IMR-90 (cell line): ENCODE measurements around the gene ABCB1. TPM values are rescaled to one million over a fixed set of nuclear protein-coding genes. Genes with fewer than 3 reads are reported as not detected.

Experiments used
- ATAC-seq: fragments of 200-7000 bp; cut with Tn5 transposase; 2 replicates; pipeline ENCODE4 v1.9.1; 2020; ENCODE audit warnings: low read depth, mild to moderate bottlenecking, moderate library complexity
- BruUV-seq: library from RNA; stranded (reverse); fragments of 400-500 nt; replicated peaks from 2 replicates; lab custom pipeline; 2021; lab: Mats Ljungman, UMichigan
- CTCF ChIA-PET: fragments of 300-600 bp; formaldehyde crosslinking; extraction: SDS; loops from one replicate; lab custom pipeline; 2021; ENCODE audit warnings: antibody characterized with exemption; lab: Yijun Ruan, JAX
- POLR2A ChIA-PET: fragments of 300-600 bp; sonication (Branson Sonifier 250); formaldehyde crosslinking; loops from one replicate; lab custom pipeline; 2022; ENCODE audit warnings: antibody characterized with exemption; ENCODE audit not compliant: unreplicated experiment; lab: Charles Lee
- DNase-seq: peaks from one replicate; pipeline ENCODE4 v3.0.0; 2013
- H2AFZ ChIP-seq: replicated peaks from 2 replicates; pipeline ENCODE3; 2013; ENCODE audit warnings: low read length, mild to moderate bottlenecking; ENCODE audit not compliant: poor library complexity
- H2AK5ac ChIP-seq: 2 replicates; pipeline ENCODE4 v1.6.1; 2013; ENCODE audit warnings: low read depth, low read length, inconsistent platforms
- H2AK9ac ChIP-seq: replicated peaks from 2 replicates; pipeline ENCODE3; 2013; ENCODE audit warnings: mild to moderate bottlenecking, low read depth, low read length, moderate library complexity; ENCODE audit not compliant: poor library complexity
- H2BK120ac ChIP-seq: 2 replicates; pipeline ENCODE4 v1.6.1; 2013; ENCODE audit warnings: low read depth, low read length, inconsistent platforms
- H2BK15ac ChIP-seq: 3 replicates; pipeline ENCODE4 v1.6.1; 2013; ENCODE audit warnings: low read depth, low read length, inconsistent platforms
- H2BK20ac ChIP-seq: 2 replicates; pipeline ENCODE4 v1.6.1; 2013; ENCODE audit warnings: low read depth, mild to moderate bottlenecking, inconsistent platforms, low read length, moderate library complexity
- H2BK5ac ChIP-seq: 2 replicates; pipeline ENCODE4 v1.6.1; 2013; ENCODE audit warnings: mild to moderate bottlenecking, low read depth, low read length, inconsistent platforms; ENCODE audit not compliant: poor library complexity, severe bottlenecking
- H3K14ac ChIP-seq: replicated peaks from 2 replicates; pipeline ENCODE4 v1.6.1; 2013; ENCODE audit warnings: low read depth, low read length, inconsistent platforms
- H3K18ac ChIP-seq: 2 replicates; pipeline ENCODE4 v1.6.1; 2013; ENCODE audit warnings: low read depth, low read length, control low read depth
- H3K23ac ChIP-seq: 2 replicates; pipeline ENCODE4 v1.6.1; 2013; ENCODE audit warnings: low read depth, low read length, inconsistent platforms
- H3K27ac ChIP-seq: 2 replicates; pipeline ENCODE4 v1.5.1; 2013; ENCODE audit warnings: mild to moderate bottlenecking, control low read depth, low read length; ENCODE audit not compliant: insufficient read depth
- H3K27me3 ChIP-seq: 2 replicates; pipeline ENCODE4 v1.6.1; 2013; ENCODE audit warnings: low read length; ENCODE audit not compliant: control insufficient read depth, insufficient read depth
- H3K36me3 ChIP-seq: 2 replicates; pipeline ENCODE4 v1.6.1; 2013; ENCODE audit warnings: low read length, mixed read lengths; ENCODE audit not compliant: control insufficient read depth, insufficient read depth
- H3K4ac ChIP-seq: 2 replicates; pipeline ENCODE4 v1.6.1; 2013; ENCODE audit warnings: low read depth, low read length, inconsistent platforms
- H3K4me1 ChIP-seq: 2 replicates; pipeline ENCODE4 v1.6.1; 2013; ENCODE audit warnings: low read length, mixed read lengths; ENCODE audit not compliant: control insufficient read depth, insufficient read depth
- H3K4me2 ChIP-seq: 2 replicates; pipeline ENCODE4 v1.6.1; 2013; ENCODE audit warnings: low read depth, mild to moderate bottlenecking, control low read depth, low read length, moderate library complexity
- H3K4me3 ChIP-seq: 2 replicates; pipeline ENCODE4 v1.5.1; 2013; ENCODE audit warnings: low read depth, mild to moderate bottlenecking, control low read depth, low read length, moderate library complexity; ENCODE audit not compliant: insufficient read depth
- H3K56ac ChIP-seq: 2 replicates; pipeline ENCODE4 v1.6.1; 2013; ENCODE audit warnings: low read length, inconsistent platforms; ENCODE audit not compliant: insufficient read depth; ENCODE audit errors: extremely low read depth
- H3K79me1 ChIP-seq, 2 experiments: 2 replicates each; pipeline ENCODE4 v1.6.1; 2013; ENCODE audit warnings: low read length in 2 of 2, inconsistent platforms in 1 of 2, low read depth in 1 of 2
- H3K9ac ChIP-seq: 2 replicates; pipeline ENCODE4 v1.6.1; 2013; ENCODE audit warnings: low read depth, low read length, control low read depth
- H3K9me1 ChIP-seq: 2 replicates; pipeline ENCODE4 v1.6.1; 2013; ENCODE audit warnings: low read length, inconsistent platforms; ENCODE audit not compliant: insufficient read depth
- H3K9me3 ChIP-seq: 2 replicates; pipeline ENCODE4 v1.6.1; 2013; ENCODE audit warnings: low read length; ENCODE audit not compliant: control insufficient read depth, insufficient read depth
- H4K20me1 ChIP-seq: 2 replicates; pipeline ENCODE4 v1.6.1; 2013; ENCODE audit warnings: low read length, inconsistent platforms; ENCODE audit not compliant: insufficient read depth
- H4K5ac ChIP-seq: 2 replicates; pipeline ENCODE4 v1.6.1; 2013; ENCODE audit warnings: mild to moderate bottlenecking, low read depth, low read length, control low read depth
- H4K8ac ChIP-seq, 2 experiments: 2 replicates each; pipeline ENCODE4 v1.6.1; 2013; ENCODE audit warnings: low read depth in 2 of 2, low read length in 2 of 2, control low read depth in 1 of 2, inconsistent platforms in 1 of 2
- H4K91ac ChIP-seq: 2 replicates; pipeline ENCODE4 v1.6.1; 2013; ENCODE audit warnings: low read depth, low read length, inconsistent platforms; ENCODE audit not compliant: insufficient read depth
- CHD1 ChIP-seq: IDR thresholded peaks from 2 replicates; pipeline ENCODE4 v1.6.1; 2012; ENCODE audit warnings: low read depth, low read length, improper control_type of control experiment
- FOS ChIP-seq: fragments of 150-350 bp; IDR thresholded peaks from 2 replicates; pipeline ENCODE4 v1.6.1; 2016; ENCODE audit warnings: low read depth, low read length
- MAFK ChIP-seq: IDR thresholded peaks from 2 replicates; pipeline ENCODE4 v1.6.1; 2012; ENCODE audit warnings: low read depth, low read length, improper control_type of control experiment
- POLR2A ChIP-seq: IDR thresholded peaks from 2 replicates; pipeline ENCODE4 v1.6.1; 2012; ENCODE audit warnings: mild to moderate bottlenecking, low read depth, low read length
- RAD21 ChIP-seq: IDR thresholded peaks from 2 replicates; pipeline ENCODE4 v1.6.1; 2012; ENCODE audit warnings: low read length, improper control_type of control experiment
- RCOR1 ChIP-seq: IDR thresholded peaks from 2 replicates; pipeline ENCODE4 v1.6.1; 2012; ENCODE audit warnings: mild to moderate bottlenecking, low read length, improper control_type of control experiment; ENCODE audit not compliant: insufficient replicate concordance
- RFX5 ChIP-seq: IDR thresholded peaks from 2 replicates; pipeline ENCODE4 v1.8.0; 2012; ENCODE audit warnings: low read depth, mild to moderate bottlenecking, low read length, moderate library complexity
- SMC3 ChIP-seq: fragments of 150-350 bp; IDR thresholded peaks from 2 replicates; pipeline ENCODE4 v1.6.1; 2016; ENCODE audit warnings: low read depth, mild to moderate bottlenecking, antibody characterized with exemption, low read length, moderate library complexity
- WGBS, 2 experiments: methylation state at CpG; one replicate each; pipeline versions ENCODE4 v1.1.5 to v1.1.7; 2013; ENCODE audit warnings: missing lambda C conversion rate in 2 of 2; ENCODE audit not compliant: insufficient read length in 1 of 2; ENCODE audit errors: extremely low coverage in 2 of 2; 5-methylcytosine and 5-hydroxymethylcytosine counted together
- dilution Hi-C: fragments of 300-500 bp; cut with HindIII; formaldehyde crosslinking; loops from one replicate; pipeline ENCODE4 v1.14.3; 2018; ENCODE audit warnings: low sequenced_read_pairs; ENCODE audit not compliant: unreplicated experiment
- in situ Hi-C: fragments of 300-500 bp; cut with MboI; formaldehyde crosslinking; loops from 3 replicates; pipeline ENCODE4 v1.14.3; 2019; ENCODE audit warnings: low sequenced_read_pairs, inconsistent platforms, mixed read lengths
- intact Hi-C: fragments of 100-400 bp; cut with micrococcal nuclease; formaldehyde crosslinking; loops from 2 replicates; pipeline ENCODE4 v1.10.0; 2022
- polyA plus RNA-seq, 3 experiments: library from polyadenylated mRNA; depleted of rRNA; stranded (reverse); fragments of >200 nt; gene quantifications; 2 replicates each; pipeline ENCODE4 v1.2.3, GENCODE V29; 2012; ENCODE audit warnings: low replicate concordance in 1 of 3
- total RNA-seq: library from RNA; depleted of rRNA; stranded (reverse); fragments of >200 nt; gene quantifications from 2 replicates; pipeline ENCODE4 v1.2.3, GENCODE V29; 2012
- TF ChIP-seq, protein P1 (sequence below): fragments of 150-350 bp; IDR thresholded peaks from 2 replicates; pipeline ENCODE4 v1.6.1; 2016; ENCODE audit warnings: low read depth, mild to moderate bottlenecking, low read length, moderate library complexity, borderline replicate concordance
- TF ChIP-seq, protein P2 (sequence below): fragments of 150-350 bp; IDR thresholded peaks from 2 replicates; pipeline ENCODE4 v1.6.1; 2017; ENCODE audit warnings: mild to moderate bottlenecking, antibody characterized with exemption, low read length, low read depth

Gene ABCB1
- total and polyA plus RNA-seq, 2 of the 4 experiments (the other 2 are of a cell fraction): 0.80 to 0.90 TPM

DNA sequence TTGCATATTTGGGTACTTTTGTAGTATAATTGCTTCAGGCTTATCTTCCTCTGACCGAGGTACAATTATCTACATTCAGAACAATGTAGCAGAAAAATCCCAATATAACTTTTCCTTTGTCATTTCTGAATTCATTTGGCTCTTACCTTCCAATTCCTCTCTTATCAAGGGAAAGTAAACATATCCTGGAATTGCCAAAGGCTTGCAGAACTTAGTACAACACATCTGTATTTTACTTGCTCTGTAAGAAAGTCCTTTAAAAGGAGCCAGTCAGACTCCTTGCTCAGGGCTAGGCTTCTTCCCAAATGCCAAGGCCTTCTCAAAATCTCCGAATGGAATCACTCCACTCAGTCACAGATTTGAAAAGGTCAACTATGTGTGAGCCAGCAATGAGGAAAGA, 81.9 kb downstream of the ABCB1 start:
- POLR2A ChIA-PET: no interaction called here

More for the DNA sequence above, 81.9 kb downstream of the ABCB1 start:
- Histone ChIP-seq H3K27me3 (no peaks in the 10 kb centered on the region), H3K9me3 (no peaks in the 10 kb centered on the region), H4K91ac (no peak overlapping the region), H2BK5ac (no peak overlapping the region), H2AFZ (no peak overlapping the region), H3K18ac (no peak overlapping the region), H3K27ac (no peak overlapping the region), H3K4me3 (no peak overlapping the region), H3K4ac (no peak overlapping the region), H3K4me2 (no peak overlapping the region), H3K36me3 (no peaks in the 10 kb centered on the region), H3K9ac (no peak overlapping the region), H2AK5ac (no peak overlapping the region), H2BK20ac (no peak overlapping the region), H3K79me1 (no peaks in the 10 kb centered on the region), H2BK15ac (no peak overlapping the region), H3K4me1 (no peaks in the 10 kb centered on the region), H3K23ac (no peak overlapping the region), H4K5ac (no peak overlapping the region), H3K14ac (no peak overlapping the region), H3K9me1 (no peaks in the 10 kb centered on the region), H2BK120ac (no peak overlapping the region), H4K8ac (no peak overlapping the region), H3K56ac (no peak overlapping the region), H4K20me1 (no peaks in the 10 kb centered on the region), H2AK9ac (no peak overlapping the region)
- CTCF ChIA-PET: no interaction called here
- intact Hi-C loops (no loop called here), dilution Hi-C loops (no loop called here), in situ Hi-C loops (no loop called here)
- no TSS peak for BruUV-seq
- ATAC-seq (no peak), DNase-seq (no peak)
- WGBS, 2 experiments: no CpG with 5 or more reads among the region's 2 CpGs
- TF ChIP-seq SMC3 (no peak), MAFK (no peak), RCOR1 (no peak), FOS (no peak), RAD21 (no peak), RFX5 (no peak), CHD1 (no peak), POLR2A (no peak)
- TF ChIP-seq, protein P1, sequence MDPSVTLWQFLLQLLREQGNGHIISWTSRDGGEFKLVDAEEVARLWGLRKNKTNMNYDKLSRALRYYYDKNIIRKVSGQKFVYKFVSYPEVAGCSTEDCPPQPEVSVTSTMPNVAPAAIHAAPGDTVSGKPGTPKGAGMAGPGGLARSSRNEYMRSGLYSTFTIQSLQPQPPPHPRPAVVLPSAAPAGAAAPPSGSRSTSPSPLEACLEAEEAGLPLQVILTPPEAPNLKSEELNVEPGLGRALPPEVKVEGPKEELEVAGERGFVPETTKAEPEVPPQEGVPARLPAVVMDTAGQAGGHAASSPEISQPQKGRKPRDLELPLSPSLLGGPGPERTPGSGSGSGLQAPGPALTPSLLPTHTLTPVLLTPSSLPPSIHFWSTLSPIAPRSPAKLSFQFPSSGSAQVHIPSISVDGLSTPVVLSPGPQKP: no peak
- TF ChIP-seq, protein P2, sequence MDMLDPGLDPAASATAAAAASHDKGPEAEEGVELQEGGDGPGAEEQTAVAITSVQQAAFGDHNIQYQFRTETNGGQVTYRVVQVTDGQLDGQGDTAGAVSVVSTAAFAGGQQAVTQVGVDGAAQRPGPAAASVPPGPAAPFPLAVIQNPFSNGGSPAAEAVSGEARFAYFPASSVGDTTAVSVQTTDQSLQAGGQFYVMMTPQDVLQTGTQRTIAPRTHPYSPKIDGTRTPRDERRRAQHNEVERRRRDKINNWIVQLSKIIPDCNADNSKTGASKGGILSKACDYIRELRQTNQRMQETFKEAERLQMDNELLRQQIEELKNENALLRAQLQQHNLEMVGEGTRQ: no peak
